ENCODE measurements around the gene STAC3.

DNA sequence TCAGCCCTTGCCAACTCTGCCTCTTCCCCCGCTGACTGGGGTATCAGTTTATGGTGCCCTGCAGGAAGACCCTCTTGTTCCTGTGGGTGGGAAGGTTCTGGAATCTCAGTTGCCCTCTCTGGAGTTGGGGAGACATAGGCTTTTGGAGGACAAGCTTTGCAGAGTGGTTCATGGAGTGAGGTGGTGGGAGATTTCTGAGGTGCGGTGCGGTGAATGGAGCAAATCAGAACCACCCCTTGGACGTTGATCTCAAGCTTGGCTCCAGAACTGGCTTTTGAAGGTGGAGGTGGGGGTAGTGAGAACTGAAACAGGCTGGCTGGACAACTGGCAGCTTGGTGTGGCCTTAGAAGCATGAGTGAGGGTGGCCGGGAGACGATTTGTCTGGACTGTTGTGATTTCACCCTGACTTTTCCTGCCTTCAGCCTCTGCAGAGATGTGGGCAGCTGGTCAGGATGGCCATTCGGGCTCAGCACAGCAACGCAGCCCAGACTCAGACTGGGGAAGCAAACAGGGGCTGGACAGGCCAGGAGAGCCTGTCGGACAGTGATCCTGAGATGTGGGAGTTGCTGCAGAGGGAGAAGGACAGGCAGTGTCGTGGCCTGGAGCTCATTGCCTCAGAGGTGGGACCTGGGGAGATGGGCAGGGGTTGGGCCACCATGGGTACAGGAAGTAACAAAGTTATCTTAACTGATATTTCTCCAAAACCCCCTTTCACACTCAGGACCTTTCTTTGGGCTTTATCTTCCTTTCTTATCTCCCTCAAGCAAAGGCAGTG lies 20.4 kb downstream of the STAC3 start:
- TF ChIP-seq, protein P1, sequence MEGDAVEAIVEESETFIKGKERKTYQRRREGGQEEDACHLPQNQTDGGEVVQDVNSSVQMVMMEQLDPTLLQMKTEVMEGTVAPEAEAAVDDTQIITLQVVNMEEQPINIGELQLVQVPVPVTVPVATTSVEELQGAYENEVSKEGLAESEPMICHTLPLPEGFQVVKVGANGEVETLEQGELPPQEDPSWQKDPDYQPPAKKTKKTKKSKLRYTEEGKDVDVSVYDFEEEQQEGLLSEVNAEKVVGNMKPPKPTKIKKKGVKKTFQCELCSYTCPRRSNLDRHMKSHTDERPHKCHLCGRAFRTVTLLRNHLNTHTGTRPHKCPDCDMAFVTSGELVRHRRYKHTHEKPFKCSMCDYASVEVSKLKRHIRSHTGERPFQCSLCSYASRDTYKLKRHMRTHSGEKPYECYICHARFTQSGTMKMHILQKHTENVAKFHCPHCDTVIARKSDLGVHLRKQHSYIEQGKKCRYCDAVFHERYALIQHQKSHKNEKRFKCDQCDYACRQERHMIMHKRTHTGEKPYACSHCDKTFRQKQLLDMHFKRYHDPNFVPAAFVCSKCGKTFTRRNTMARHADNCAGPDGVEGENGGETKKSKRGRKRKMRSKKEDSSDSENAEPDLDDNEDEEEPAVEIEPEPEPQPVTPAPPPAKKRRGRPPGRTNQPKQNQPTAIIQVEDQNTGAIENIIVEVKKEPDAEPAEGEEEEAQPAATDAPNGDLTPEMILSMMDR (IDR thresholded peaks at IDR 0.05; ENCODE audit: borderline replicate concordance, extremely low read depth, low read length, poor library complexity, severe bottlenecking), result no peak
- TF ChIP-seq EZH2 (IDR thresholded peaks at IDR 0.05; ENCODE audit: borderline replicate concordance, low read depth, low read length, severe bottlenecking), result no peak
